Measurements from ENCODE around the gene DOCK1.
A peak's percentile ranks its signal among the peaks of the same experiment; 100 is the strongest.
"Not testable (repeated sequence)": the region's sequence is repeated elsewhere in the genome, so short reads cannot be mapped to it uniquely, and the experiment has no call there.

Gene DOCK1

GRCh38 chr10:126903656-126904360 lies 1.4 kb upstream of the DOCK1 start:
- DNase-seq (ENCODE audit: low read depth, low spot score): no peak

DNA sequence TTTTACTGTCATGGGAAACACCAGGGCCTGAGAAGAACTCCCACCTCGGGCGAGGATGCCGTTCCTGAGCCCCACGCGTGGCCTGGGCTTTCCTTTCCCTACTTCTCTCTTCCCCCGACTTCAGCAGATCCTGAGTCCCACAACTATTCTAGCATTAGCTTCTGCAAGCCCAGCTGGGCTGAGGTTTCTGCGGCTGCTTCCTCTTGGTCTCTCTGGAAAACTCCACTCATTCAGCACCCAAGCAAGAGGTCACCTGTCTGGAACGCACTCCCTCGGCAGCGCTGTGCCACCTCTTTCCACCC lies 761 bp upstream of the DOCK1 start:
- no peak for DNase-seq (ENCODE audit: low read depth, low spot score)

GRCh38 chr10:126905776-126906703 lies 812 bp downstream of the DOCK1 start:
- DNase-seq (ENCODE audit: low read depth, low spot score): peak; percentile 74

GRCh38 chr10:126906704-126907422 lies 1.6 kb downstream of the DOCK1 start:
- no peak for DNase-seq (ENCODE audit: low read depth, low spot score)

- DNase-seq (ENCODE audit: low read depth, low spot score): no peak
Observed at GRCh38 chr10:126907423-126907970, 2.3 kb downstream of the DOCK1 start.

- no peak for DNase-seq (ENCODE audit: low read depth, low spot score)
Observed at GRCh38 chr10:126908225-126908624, 3.0 kb downstream of the DOCK1 start.

DNA sequence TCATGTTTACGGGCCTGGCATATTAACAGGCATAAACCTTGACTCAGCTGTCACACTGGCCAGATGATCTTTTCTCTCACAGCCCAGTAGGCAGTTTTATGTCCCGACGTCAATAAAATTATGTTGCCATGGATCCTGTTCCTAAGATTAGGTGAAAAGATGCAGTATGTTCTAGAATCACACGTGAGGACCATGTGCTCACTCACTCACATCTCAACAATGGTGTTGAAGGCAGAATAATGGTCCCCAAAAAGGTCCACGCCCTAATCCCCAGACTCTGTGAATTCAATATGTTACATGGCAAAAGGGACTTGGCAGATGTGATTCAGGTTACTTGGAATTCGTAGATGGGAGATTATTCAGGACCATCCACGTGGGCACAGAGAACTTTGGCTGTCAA lies 3.5 kb downstream of the DOCK1 start:
- no peak for DNase-seq (ENCODE audit: low read depth, low spot score)

- peak; percentile 42 for DNase-seq (ENCODE audit: low read depth, low spot score)
Observed at GRCh38 chr10:126909147-126909546, 3.9 kb downstream of the DOCK1 start.

GRCh38 chr10:126910196-126910595 lies 5.0 kb downstream of the DOCK1 start:
- DNase-seq (ENCODE audit: low read depth, low spot score): no peak

GRCh38 chr10:126910798-126911197 lies 5.6 kb downstream of the DOCK1 start:
- DNase-seq (ENCODE audit: low read depth, low spot score): no peak

DNA sequence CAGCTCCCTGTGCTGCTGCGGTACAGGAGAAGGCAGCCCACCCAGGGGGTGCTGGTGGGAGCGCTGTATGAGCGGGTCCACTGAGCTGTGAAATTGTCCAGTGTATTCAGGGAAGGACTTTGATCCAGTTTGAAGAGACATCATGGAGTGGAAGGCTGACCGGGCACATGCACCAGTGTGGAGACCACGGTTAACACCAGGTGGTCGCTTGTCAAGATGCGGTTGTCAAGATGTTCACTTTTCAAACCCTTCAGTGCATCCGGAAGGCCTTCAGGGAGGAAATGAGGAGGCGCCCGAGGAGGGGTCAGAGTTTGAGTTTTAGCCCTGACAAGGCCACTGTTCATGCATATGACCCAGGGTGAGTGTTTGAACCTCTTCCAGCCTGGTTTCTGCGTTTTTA lies 6.1 kb downstream of the DOCK1 start:
- no peak for DNase-seq (ENCODE audit: low read depth, low spot score)

DNA sequence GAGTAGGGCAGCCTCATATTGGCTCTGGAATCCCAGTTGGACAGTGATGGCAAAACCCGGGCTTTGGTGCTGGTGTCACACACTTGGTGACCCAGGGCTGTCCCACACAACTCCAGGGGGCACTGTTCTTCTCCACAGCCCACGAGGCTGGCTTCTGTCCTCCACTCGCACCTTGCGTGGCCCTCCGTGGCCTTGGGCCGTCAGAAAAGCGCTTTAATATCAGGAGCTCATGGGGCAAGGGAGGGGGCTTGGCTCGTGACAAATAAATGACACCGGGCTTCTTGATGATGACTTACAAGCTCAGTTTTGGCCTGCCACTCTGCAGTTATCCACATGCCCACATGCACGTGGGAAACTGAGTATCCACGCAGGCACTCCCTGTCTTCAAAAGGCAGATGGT lies 8.1 kb downstream of the DOCK1 start:
- no peak for DNase-seq (ENCODE audit: low read depth, low spot score)

- DNase-seq (ENCODE audit: low read depth, low spot score): no peak
Observed at GRCh38 chr10:126914561-126914960, 9.3 kb downstream of the DOCK1 start.

- DNase-seq (ENCODE audit: low read depth, low spot score): not testable (repeated sequence)
Observed at GRCh38 chr10:126916952-126917351, 11.7 kb downstream of the DOCK1 start.

DNA sequence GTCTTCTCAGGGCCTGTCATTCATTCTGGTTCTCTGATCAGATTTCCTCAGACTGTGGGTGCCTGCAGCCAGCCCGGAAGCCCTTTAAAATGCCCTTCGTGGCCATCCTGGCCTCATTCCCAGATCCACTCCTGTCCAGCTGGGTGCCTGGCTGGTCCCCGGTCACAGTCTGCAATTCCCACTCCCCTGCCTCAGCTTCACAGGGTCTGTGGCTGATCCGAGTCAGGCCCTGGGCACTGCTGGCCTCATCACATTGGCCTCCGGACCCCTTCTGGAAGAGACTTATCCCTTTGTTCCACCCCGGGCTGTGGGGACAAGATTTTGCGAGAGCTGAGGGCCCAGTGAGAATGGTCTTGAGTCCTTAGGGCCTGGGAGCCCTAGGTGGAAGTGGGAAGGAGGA lies 12.1 kb downstream of the DOCK1 start:
- DNase-seq (ENCODE audit: low read depth, low spot score): peak; percentile 61

GRCh38 chr10:126917975-126918908 lies 13.0 kb downstream of the DOCK1 start:
- no peak for DNase-seq (ENCODE audit: low read depth, low spot score)

DNA sequence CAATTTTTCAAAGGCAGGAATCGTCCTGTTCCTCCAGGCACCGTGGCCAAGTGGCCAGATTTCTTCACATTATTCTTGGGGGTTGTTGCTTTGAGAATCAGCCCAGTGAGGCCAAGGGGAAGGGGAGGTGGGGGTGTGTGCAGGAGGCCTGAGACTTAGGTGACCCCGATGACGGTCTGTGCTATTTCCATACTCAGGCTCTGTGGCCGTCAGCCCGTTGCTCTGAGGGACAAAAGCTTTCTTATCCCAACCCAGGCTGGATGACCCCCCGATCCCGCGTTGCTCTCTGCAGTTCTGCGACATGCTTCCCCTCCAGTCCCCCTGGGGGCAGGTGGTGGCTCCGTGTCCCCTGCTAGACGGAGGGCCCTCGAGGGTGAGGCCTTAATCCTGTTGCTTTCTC lies 14.2 kb downstream of the DOCK1 start:
- DNase-seq (ENCODE audit: low read depth, low spot score): no peak

GRCh38 chr10:126921162-126921561 lies 15.9 kb downstream of the DOCK1 start:
- DNase-seq (ENCODE audit: low read depth, low spot score): no peak

DNA sequence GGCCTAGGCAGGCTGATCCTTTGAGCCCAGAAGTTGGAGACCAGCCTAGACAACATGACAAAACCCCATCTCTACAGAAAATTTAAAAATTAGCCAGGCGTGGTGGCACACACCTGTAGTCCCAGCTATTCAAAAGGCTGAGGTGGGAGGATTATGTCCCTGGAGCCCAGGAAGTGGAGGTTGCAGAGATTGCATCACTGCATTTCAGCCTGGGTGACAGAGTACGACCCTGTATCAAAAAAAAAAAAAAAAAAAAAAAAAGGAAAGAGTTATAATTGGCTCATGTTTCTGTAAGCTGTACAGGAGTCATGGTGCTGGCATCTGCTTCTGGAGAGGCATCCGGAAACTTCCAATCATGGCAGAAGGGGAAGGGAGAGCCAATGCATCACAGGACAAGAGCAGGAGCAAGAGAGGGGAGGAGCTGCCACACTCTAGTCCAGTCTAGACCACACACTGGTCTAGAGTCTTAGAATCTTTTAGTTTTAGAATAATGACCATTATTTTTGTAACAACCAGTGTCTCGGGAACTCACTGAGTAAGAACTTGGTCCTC lies 16.8 kb downstream of the DOCK1 start:
- DNase-seq (ENCODE audit: low read depth, low spot score): peak; percentile 69

- DNase-seq (ENCODE audit: low read depth, low spot score): no peak
Observed at GRCh38 chr10:126924180-126924914, 19.1 kb downstream of the DOCK1 start.

All from astrocyte of the hippocampus (primary cell).